HG03064 (cell line): ENCODE data around the gene PLXNA4.

Source experiments
- ATAC-seq: cut with Tn5 transposase; IDR thresholded peaks from one replicate; pipeline ENCODE4 v1.9.1; 2021; ENCODE audit warnings: low read depth; ENCODE audit not compliant: unreplicated experiment

Gene PLXNA4

GRCh38 chr7:132504852-132505251, 71.4 kb downstream of the PLXNA4 start:
- no peak for ATAC-seq

DNA sequence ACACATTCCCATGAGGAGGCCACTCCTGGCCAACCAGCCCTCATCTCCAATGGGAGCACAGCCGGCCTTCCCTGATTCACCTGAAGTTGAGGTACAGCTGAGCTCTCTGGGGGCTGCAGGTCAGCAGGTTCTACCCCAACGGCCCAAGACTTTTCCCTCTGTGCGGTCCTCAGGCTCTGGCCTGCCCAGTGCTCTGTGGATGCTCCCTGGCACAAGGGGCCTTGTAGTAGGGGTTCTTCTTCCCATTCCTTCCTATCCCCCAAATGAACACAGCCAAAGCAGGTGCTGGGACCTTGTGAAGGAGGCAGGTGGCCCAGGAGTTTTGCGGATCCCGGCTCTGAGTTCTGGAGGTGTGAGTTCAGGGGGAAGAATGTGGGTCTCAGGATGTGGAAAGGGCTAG, 72.2 kb downstream of the PLXNA4 start:
- ATAC-seq, result no peak

DNA sequence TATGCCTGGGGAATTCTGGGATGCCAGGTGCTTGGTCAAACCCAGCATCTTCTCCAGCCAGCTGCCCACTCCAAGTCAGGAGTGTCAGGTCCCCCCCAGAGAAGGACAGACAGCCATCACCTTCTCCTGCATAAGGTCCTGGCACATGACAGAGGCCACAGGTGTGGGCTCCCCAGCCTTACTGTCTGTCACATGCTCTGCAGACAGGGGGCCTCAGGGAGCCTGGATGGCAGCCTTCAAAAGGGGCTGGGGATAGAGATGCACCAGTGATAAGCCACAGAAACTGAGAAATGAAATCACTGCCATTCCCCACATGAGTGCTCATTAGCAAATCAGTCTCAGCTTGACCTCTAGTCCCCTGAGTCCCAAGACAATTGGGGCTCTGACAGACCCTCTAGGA, 72.9 kb downstream of the PLXNA4 start:
- no peak for ATAC-seq

DNA sequence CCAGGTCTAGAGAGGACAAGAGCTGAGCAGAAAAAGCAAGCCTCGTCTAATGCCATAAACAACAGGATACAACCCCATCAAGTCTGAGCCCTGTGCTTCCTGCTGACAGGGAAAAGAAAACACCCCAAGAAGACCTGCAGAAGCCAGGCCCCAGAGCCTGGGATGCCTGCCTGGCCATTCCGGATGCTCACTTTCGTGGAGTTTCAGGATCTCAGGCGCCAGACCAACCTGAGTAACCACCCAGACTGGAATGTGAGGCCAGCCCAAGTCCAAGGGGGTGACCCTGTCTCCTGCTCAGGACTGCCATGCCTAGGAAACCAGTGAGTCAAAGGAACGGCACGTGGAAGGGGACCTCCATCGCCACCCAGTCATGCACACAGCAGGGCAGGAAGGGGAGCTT, 74.3 kb downstream of the PLXNA4 start:
- no peak for ATAC-seq

DNA sequence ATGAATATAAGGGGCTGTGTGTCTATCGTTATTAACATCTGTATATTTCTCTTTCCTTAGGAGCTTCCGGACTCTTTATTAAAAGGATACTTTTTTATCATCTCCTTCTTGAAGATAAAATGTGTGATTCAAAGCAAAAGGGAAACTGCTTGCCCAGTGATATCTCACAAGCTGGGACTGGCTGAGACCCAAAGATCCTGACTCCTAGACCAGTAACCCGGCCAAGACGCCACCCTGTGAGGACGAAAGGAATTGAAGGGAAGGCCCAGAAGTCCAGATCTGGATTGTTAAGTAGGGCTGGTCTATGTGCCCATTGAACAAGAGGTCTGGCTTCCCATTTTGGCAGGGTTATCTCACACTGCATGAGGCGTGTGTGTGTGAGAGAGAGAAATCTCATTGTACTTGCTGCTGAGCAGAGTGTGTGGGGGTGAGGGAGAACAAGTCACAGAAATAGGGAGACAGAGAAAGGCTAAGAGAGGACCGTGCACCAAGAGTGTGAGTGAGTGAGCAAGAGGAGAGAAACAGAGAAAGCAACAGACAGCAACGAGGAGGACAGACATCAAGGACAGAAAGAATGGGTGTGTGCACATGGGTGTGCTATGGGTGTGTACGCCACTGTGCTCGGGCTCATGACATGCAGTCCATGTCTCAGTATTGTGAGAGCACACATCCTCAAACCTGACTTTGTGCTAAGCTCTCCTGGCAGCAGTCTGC, 75.4 kb downstream of the PLXNA4 start:
- no peak for ATAC-seq

DNA sequence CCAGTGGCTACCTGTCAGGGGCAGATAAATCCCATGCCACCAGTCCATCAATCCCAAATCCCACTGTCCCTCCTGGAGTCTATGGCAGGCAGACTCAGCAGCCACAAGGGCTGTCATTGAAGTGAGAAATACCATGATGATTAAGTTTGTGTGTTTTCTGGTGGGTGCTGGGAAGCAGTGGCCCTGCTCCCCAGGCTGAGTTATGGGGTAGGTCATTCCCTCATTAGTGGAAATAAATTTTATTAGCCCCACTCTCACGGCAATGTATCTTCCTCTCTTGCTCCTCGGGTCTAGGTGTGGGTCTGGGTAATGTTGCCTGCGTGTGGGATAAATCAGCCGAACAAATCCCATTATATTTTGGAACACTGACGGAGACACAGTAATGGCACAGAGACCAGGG, 76.8 kb downstream of the PLXNA4 start:
- ATAC-seq, result no peak

GRCh38 chr7:132499065-132499464, 77.2 kb downstream of the PLXNA4 start:
- ATAC-seq, result no peak

DNA sequence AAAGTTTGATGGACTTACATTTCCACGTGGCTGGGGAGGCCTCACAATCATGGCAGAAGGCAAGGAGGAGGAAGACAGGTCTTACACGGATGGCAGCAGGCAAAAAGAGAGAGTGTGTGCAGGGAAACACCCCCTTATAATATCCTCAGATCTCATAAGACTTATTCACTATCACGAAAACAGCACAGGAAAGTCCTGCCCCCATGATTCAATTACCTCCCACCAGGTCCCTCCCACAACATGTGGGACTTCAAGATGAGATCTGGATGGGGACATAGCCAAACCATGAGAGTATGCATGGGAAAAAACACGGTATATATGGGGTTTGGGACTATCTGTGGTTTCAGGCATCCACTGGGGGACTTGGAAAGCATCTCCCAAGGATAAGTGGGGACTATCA, 78.0 kb downstream of the PLXNA4 start:
- no peak for ATAC-seq

DNA sequence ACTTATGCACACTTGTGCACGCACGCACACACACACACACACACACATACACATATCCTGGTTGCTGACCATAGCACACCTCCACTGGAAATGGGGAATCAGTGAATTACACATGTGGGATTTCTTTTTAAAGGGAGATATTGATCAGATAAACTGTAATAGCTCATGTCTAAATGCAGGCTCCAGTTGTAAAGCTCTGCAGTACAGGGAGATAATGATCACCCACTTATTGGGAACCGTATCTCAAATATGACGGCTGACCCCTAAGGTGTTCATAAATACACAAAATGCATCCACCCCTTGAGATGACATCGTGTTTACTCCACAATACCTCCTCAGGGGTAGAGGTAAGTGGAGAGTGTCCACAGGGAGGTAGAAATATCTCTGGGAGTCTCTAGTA, 79.2 kb downstream of the PLXNA4 start:
- ATAC-seq, result no peak

DNA sequence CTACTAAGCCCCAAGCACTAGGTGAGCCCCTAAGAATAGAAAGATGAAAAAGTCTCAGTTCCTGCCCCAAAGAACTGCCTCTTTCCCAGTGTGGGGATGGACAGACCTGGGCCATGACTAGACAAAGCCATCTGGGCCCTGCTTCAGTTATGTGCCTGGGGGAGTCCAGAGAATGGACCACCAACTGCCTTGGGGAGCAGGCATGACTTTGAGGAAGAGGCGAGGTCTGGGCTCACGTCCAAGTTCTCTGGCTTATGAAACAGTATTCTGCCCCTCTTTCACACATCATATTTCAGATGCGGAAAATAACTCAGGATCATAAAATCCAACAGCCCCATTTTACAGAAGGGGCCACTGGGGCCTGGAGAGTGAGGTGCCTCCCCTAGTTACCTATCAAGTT, 80.3 kb downstream of the PLXNA4 start:
- ATAC-seq, result no peak

DNA sequence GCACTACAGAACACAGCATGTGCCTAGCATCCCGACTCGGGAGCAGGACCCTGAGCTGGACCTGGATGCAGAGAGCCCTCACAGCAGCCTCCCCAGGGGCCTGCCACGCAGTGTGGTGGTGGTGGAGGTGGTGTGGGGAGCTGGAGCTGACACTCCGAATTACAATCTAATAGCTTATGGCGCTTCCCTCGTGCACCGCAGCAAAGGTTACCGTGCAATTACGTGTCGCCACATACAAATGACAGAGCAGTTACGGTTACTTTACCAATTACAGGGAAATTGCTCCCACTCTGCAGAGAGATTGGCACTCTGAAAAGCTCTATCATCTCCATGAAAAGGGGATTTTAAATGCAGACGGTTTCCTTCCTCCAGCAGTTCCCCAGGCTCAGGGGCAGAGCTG, 81.8 kb downstream of the PLXNA4 start:
- no peak for ATAC-seq

- ATAC-seq, result no peak
Measured at GRCh38 chr7:132492823-132493445, 83.3 kb downstream of the PLXNA4 start.

- no peak for ATAC-seq
Measured at GRCh38 chr7:132491391-132491945, 84.8 kb downstream of the PLXNA4 start.

- ATAC-seq, result no peak
Measured at GRCh38 chr7:132490474-132490873, 85.8 kb downstream of the PLXNA4 start.

GRCh38 chr7:132489776-132490237, 86.5 kb downstream of the PLXNA4 start:
- no peak for ATAC-seq

GRCh38 chr7:132488634-132489302, 87.5 kb downstream of the PLXNA4 start:
- ATAC-seq, result no peak

DNA sequence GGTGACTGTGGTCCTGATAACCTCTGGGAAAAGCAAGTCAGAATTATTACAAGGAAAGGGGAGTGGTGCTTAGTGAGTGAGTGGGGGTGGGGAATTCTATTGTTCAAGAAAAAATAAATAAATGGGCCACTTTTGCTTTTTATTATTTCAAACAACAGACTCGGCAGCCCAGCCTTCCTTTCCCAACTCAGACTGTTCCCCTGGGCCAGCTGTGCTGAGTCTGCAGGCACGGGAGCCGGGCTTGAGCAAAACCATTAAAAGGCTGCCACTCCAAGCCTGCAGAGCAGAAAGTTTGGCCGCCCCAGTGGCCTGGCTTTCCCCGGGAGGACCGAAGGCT, 90.0 kb downstream of the PLXNA4 start:
- no peak for ATAC-seq

DNA sequence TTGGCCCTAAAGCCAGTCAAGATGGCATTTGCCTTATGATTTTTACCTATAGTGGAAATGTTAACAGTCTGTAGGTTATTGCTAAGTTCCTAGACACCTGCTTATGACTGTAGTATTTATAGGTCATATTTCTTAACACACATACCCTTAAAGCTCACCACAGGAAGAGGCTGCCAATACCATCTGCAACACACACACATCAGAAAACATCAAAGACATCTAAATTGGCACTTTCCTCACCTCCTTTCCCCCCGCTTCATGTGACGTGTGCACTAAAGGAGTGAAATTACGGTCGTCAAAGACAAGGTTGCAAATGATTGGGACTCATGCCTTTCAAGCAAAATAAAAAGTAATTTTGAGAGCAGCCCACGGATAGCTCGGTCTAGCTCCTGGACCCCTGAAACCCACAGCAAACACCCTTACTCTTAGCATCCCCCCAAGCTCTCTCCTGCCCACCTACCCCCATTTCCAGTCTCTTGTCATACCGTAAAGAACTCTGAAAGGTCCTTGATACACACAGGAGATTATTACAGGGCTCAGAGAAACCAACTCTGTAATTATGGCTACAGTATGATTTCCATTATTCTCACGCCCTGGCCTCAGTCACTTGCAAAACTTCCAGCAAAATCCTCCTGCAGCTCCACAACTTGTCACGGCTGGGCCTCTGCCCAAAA, 90.5 kb downstream of the PLXNA4 start:
- ATAC-seq, result no peak

DNA sequence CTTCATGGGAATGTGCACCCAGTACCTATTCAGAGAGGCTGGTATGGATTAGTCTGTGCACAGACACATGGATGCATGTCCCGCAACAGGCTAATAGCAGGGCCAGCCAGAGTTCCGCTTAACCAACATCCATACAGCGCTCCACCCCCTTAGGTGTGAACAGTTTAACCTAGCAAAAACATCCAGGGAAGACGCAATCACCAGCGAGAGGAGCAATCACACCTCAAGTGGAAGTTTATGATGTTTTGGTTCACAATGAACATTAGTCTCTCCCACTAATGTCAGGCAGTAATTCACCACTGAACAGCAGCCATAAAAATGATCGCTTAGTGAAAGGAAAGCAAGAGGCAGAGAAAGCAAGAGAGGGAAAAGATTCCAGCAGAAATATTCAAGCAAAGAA, 91.1 kb downstream of the PLXNA4 start:
- ATAC-seq, result no peak

- ATAC-seq, result no peak
Measured at GRCh38 chr7:132482866-132483265, 93.4 kb downstream of the PLXNA4 start.

- ATAC-seq, result no peak
Measured at GRCh38 chr7:132480534-132480933, 95.7 kb downstream of the PLXNA4 start.
